AG09319 (cell line): ENCODE data around the gene SLX9.

Source experiments
- DNase-seq: peaks from one replicate; pipeline ENCODE4 v3.0.0-alpha.2; 2010; ENCODE audit warnings: low read depth; ENCODE audit errors: extremely low read depth
- CTCF ChIP-seq: IDR thresholded peaks from 2 replicates; pipeline ENCODE4 v1.5.1; 2011; ENCODE audit warnings: low read depth, mild to moderate bottlenecking, inconsistent platforms, low read length, moderate library complexity

Gene SLX9

GRCh38 chr21:44898851-44899767 is 40.7 kb upstream of the SLX9 start:
- no peak for TF ChIP-seq CTCF
- DNase-seq = no peak

- DNase-seq = no peak
- TF ChIP-seq CTCF = no peak
Measured at GRCh38 chr21:44899768-44900558, 39.9 kb upstream of the SLX9 start.

GRCh38 chr21:44900559-44901251 is 39.1 kb upstream of the SLX9 start:
- TF ChIP-seq CTCF = no peak
- no peak for DNase-seq

- no peak for DNase-seq
- TF ChIP-seq CTCF = no peak
Measured at GRCh38 chr21:44901391-44902074, 38.3 kb upstream of the SLX9 start.

- TF ChIP-seq CTCF = no peak
- DNase-seq = no peak
Measured at GRCh38 chr21:44902268-44903049, 37.4 kb upstream of the SLX9 start.

GRCh38 chr21:44903050-44903685 is 36.7 kb upstream of the SLX9 start:
- no peak for DNase-seq
- TF ChIP-seq CTCF = no peak
